Heart right ventricle (tissue), 16 donors: ENCODE results near the gene PTGES3L. TPM values are rescaled to one million over a fixed set of nuclear protein-coding genes. Genes with fewer than 3 reads are reported as not detected.

Experiments used
- ATAC-seq, 8 donors: fragments of 200-7000 bp; cut with Tn5 transposase; one replicate each; pipeline ENCODE4 v1.9.1; 2020; ENCODE audit warnings: mild to moderate bottlenecking in 8 of 8, moderate library complexity in 8 of 8, moderate number of reproducible peaks in 1 of 8
- DNase-seq, 2 donors: peaks; one replicate each; pipeline ENCODE4 v3.0.0-alpha.2; 2020
- H3K27ac ChIP-seq, 10 donors: fragments of 200-600 bp; sonication (generic) in 2 of 10; one replicate each; pipeline versions ENCODE4 v1.5.0 to v1.8.0; 2020 to 2022; ENCODE audit warnings: mild to moderate bottlenecking in 3 of 10
- H3K27me3 ChIP-seq, 7 donors: fragments of 200-600 bp; one replicate each; pipeline ENCODE4 v1.8.0; 2021 to 2022; ENCODE audit warnings: mild to moderate bottlenecking in 2 of 7
- H3K36me3 ChIP-seq, 9 donors: fragments of 200-600 bp; sonication (generic) in 1 of 9; one replicate each; pipeline versions ENCODE4 v1.5.0 to v1.8.0; 2020 to 2022; ENCODE audit warnings: mild to moderate bottlenecking in 2 of 9
- H3K4me1 ChIP-seq, 9 donors: fragments of 200-600 bp; sonication (generic) in 1 of 9; one replicate each; pipeline versions ENCODE4 v1.5.0 to v1.8.0; 2020 to 2022; ENCODE audit warnings: mild to moderate bottlenecking in 4 of 9
- H3K4me3 ChIP-seq, 10 donors: fragments of 200-600 bp; sonication (generic) in 2 of 10; one replicate each; pipeline versions ENCODE4 v1.5.0 to v1.8.0; 2020 to 2022; ENCODE audit warnings: mild to moderate bottlenecking in 7 of 10, moderate library complexity in 2 of 10
- H3K9me3 ChIP-seq, 11 donors: fragments of 200-600 bp in 10 of 11; sonication (generic) in 2 of 11; one replicate each; pipeline versions ENCODE4 v1.5.0 to v1.8.0; 2013 to 2022; ENCODE audit warnings: mild to moderate bottlenecking in 2 of 11, control low read depth in 1 of 11, moderate library complexity in 1 of 11
- CTCF ChIP-seq, 9 donors: fragments of 200-600 bp; sonication (generic) in 2 of 9; IDR thresholded peaks; one replicate each; pipeline versions ENCODE4 v1.5.0 to v1.8.0; 2021 to 2022; ENCODE audit warnings: antibody characterized with exemption in 9 of 9, mild to moderate bottlenecking in 5 of 9, moderate library complexity in 1 of 9
- WGBS, 2 donors: extraction: QIAGEN DNeasy Blood & Tissue Kit; methylation state at CpG; one replicate each; pipeline ENCODE4 v1.1.7; 2013; ENCODE audit warnings: inconsistent platforms in 1 of 2; 5-methylcytosine and 5-hydroxymethylcytosine counted together
- intact Hi-C, 10 donors: fragments of 100-400 bp; cut with DNase I; formaldehyde crosslinking; loops; one replicate each; pipeline versions ENCODE4 v1.11.1 to v1.14.2; 2022
- polyA plus RNA-seq, 2 donors: library from polyadenylated mRNA; stranded (reverse); fragments of 200-250 nt; gene quantifications; one replicate each; pipeline ENCODE4 v1.2.3, GENCODE V29; 2013
- total RNA-seq, 10 donors: library from RNA; stranded (reverse); fragmentation: NEBNext Ultra II Directional in 3 of 10; extraction: Animal tissue kit (Norgen Biotek cat#: 25700) in 3 of 10; gene quantifications; one replicate each; pipeline versions ENCODE4 v1.2.1 to v1.2.4, GENCODE V29; 2021 to 2023
- donor health status: Arrhythmogenic right ventricular cardiomyopathy.
- donor health status: ischemic (EF 13 %, LVEDD 7.1; RV severe dilation, severe dysfunction).
- donor health status: healthy with polysubstance abuse.
- donor health status: DM: no; HTN: yes; CAD: no.
- donor health status: DM: no; HTN: no; CAD: no.
- donor health status: ischemic (EF 25% LVEDD 6.9; RV normal size, moderate dysfunction).
- donor health status: ischemic (EF 25% LVEDD 5.7; RV mildly dilated, moderate dysfunction).
- donor health status: healthy.
- donor health status: DM: yes; HTN: yes; CAD: no.
- donor health status: Ischemic cardiomyopathy.
- donor health status: ischemic (EF 35%, LVEDD 5.7; RV mildly dilated, moderate dysfunction).
- donor health status: nonischemic (EF 11% LVEDD 7.7; RV severe dilation, severe dysfunction).
- donor health status: DM: yes; HTN: yes; CAD: no.
- donor health status: PGD.
- donor health status: ischemic (EF 29% LVEDD 5.4; RV normal size, mild dysfunction).
- donor health status: nonischemic (EF 23%, LVEDD 6.1; RV moderate dilation, normal function).

PTGES3L gene
- total and polyA plus RNA-seq, 12 donors: 33.9 to 58.8 (median 40.5) TPM

GRCh38 chr17:42918902-42919521 lies 60.9 kb downstream of the PTGES3L start:
- ATAC-seq (no peak), DNase-seq (no peak)
- 74 to 80% methylated on average over 3 of the region's 3 CpGs for WGBS, 2 donors
- no peak overlapping the region for H3K4me3 ChIP-seq
- H3K27ac ChIP-seq: peak overlapping the region in 1 of 10 donors; percentile 67
- H3K27me3 ChIP-seq: no peaks in the 10 kb centered on the region
- H3K36me3 ChIP-seq: no peaks in the 10 kb centered on the region
- H3K9me3 ChIP-seq: peaks cover 0 to 3% (median 0%) of the 10 kb centered on the region in 11 donors
- H3K4me1 ChIP-seq: peaks cover 0 to 49% (median 16%) of the 10 kb centered on the region in 9 donors
- TF ChIP-seq CTCF (IDR thresholded peaks at IDR 0.05): no peak
- intact Hi-C loops: loop anchor here in 1 of 10 donors (10.0 kb wide), 1 partner anchor 54 kb away; no protein-coding TSS in a partner anchor

Other genes with a start within 250 kb of the PTGES3L start
- 10 to 100 TPM; 31.7 to 50.5 (median 46.3) TPM for gene EZH1, start 235.0 kb downstream of the PTGES3L start, total RNA-seq
- gene EZH1, start 235.0 kb downstream of the PTGES3L start, polyA plus RNA-seq: 10 to 100 TPM; 16.0 to 33.8 TPM
- gene RAMP2, start 218.9 kb downstream of the PTGES3L start, total RNA-seq: 10 to 100 TPM; 32.1 to 54.8 (median 38.2) TPM
- gene RAMP2, start 218.9 kb downstream of the PTGES3L start, polyA plus RNA-seq: 100 to 1,000 TPM in 1 of 2 donors, 10 to 100 TPM in 1; 46.4 to 105 TPM
- 10 to 100 TPM; 33.3 to 47.4 (median 37.3) TPM for gene VPS25, start 206.6 kb downstream of the PTGES3L start, total RNA-seq
- gene VPS25, start 206.6 kb downstream of the PTGES3L start, polyA plus RNA-seq: 10 to 100 TPM; 28.0 to 80.9 TPM
- gene WNK4, start 199.5 kb downstream of the PTGES3L start, total RNA-seq: under 1 TPM in 1 of 10 donors, not detected in 9; 0.14 TPM
- gene WNK4, start 199.5 kb downstream of the PTGES3L start, polyA plus RNA-seq: under 1 TPM; 0.03 to 0.07 TPM
- 10 to 100 TPM; 56.1 to 85.7 (median 72.1) TPM for gene COA3, start 181.4 kb downstream of the PTGES3L start, total RNA-seq
- gene COA3, start 181.4 kb downstream of the PTGES3L start, polyA plus RNA-seq: 100 to 1,000 TPM in 1 of 2 donors, 10 to 100 TPM in 1; 91.2 to 142 TPM
- under 1 TPM in 3 of 10 donors, not detected in 7; 0.11 to 0.42 (median 0.39) TPM for gene CNTD1, start 181.2 kb downstream of the PTGES3L start, total RNA-seq
- gene CNTD1, start 181.2 kb downstream of the PTGES3L start, polyA plus RNA-seq: under 1 TPM; 0.20 to 0.29 TPM
- 10 to 100 TPM; 71.1 to 87.8 (median 78.3) TPM for gene BECN1, start 155.8 kb downstream of the PTGES3L start, total RNA-seq
- 10 to 100 TPM; 25.2 to 54.8 TPM for gene BECN1, start 155.8 kb downstream of the PTGES3L start, polyA plus RNA-seq
- 10 to 100 TPM; 52.1 to 87.4 (median 70.3) TPM for gene PSME3, start 146.7 kb downstream of the PTGES3L start, total RNA-seq
- gene PSME3, start 146.7 kb downstream of the PTGES3L start, polyA plus RNA-seq: 100 to 1,000 TPM in 1 of 2 donors, 10 to 100 TPM in 1; 26.0 to 103 TPM
- under 1 TPM; 0.14 to 0.72 (median 0.45) TPM for gene AOC2, start 135.5 kb downstream of the PTGES3L start, total RNA-seq
- gene AOC2, start 135.5 kb downstream of the PTGES3L start, polyA plus RNA-seq: under 1 TPM; 0.51 to 0.54 TPM
- 10 to 100 TPM in 5 of 10 donors, 1 to 10 TPM in 5; 4.7 to 19.0 (median 10.4) TPM for gene AOC3, start 128.9 kb downstream of the PTGES3L start, total RNA-seq
- gene AOC3, start 128.9 kb downstream of the PTGES3L start, polyA plus RNA-seq: 10 to 100 TPM; 16.0 to 18.0 TPM
- not detected for gene G6PC1, start 79.3 kb downstream of the PTGES3L start, total RNA-seq
- gene G6PC1, start 79.3 kb downstream of the PTGES3L start, polyA plus RNA-seq: not detected
- 10 to 100 TPM; 20.0 to 34.7 (median 28.9) TPM for gene AARSD1, start 15.6 kb downstream of the PTGES3L start, total RNA-seq
- 100 to 1,000 TPM in 1 of 2 donors, 10 to 100 TPM in 1; 55.8 to 125 TPM for gene AARSD1, start 15.6 kb downstream of the PTGES3L start, polyA plus RNA-seq
- gene RUNDC1, start 485 bp upstream of the PTGES3L start, total RNA-seq: 10 to 100 TPM in 9 of 10 donors, 1 to 10 TPM in 1; 7.5 to 21.0 (median 11.6) TPM
- gene RUNDC1, start 485 bp upstream of the PTGES3L start, polyA plus RNA-seq: 10 to 100 TPM in 1 of 2 donors, 1 to 10 TPM in 1; 5.6 to 10.2 TPM
- 100 to 1,000 TPM; 388 to 841 (median 519) TPM for gene RPL27, start 18.3 kb upstream of the PTGES3L start, total RNA-seq
- 1,000 to 10,000 TPM; 1,760 to 2,790 TPM for gene RPL27, start 18.3 kb upstream of the PTGES3L start, polyA plus RNA-seq
- gene IFI35, start 26.7 kb upstream of the PTGES3L start, total RNA-seq: 10 to 100 TPM in 6 of 10 donors, 1 to 10 TPM in 4; 7.0 to 61.6 (median 13.2) TPM
- gene IFI35, start 26.7 kb upstream of the PTGES3L start, polyA plus RNA-seq: 10 to 100 TPM; 13.0 to 26.0 TPM
- 10 to 100 TPM; 48.5 to 99.2 (median 70.8) TPM for gene VAT1, start 42.3 kb upstream of the PTGES3L start, total RNA-seq
- gene VAT1, start 42.3 kb upstream of the PTGES3L start, polyA plus RNA-seq: 10 to 100 TPM; 54.6 to 66.5 TPM
- gene RND2, start 45.2 kb upstream of the PTGES3L start, total RNA-seq: 1 to 10 TPM in 1 of 10 donors, under 1 TPM in 9; 0.16 to 2.3 (median 0.51) TPM
- gene RND2, start 45.2 kb upstream of the PTGES3L start, polyA plus RNA-seq: under 1 TPM; 0.14 to 0.95 TPM
- gene BRCA1, start 145.3 kb upstream of the PTGES3L start, total RNA-seq: 10 to 100 TPM in 3 of 10 donors, 1 to 10 TPM in 7; 4.1 to 12.0 (median 8.2) TPM
- 1 to 10 TPM; 2.2 to 3.1 TPM for gene BRCA1, start 145.3 kb upstream of the PTGES3L start, polyA plus RNA-seq
- 100 to 1,000 TPM in 7 of 10 donors, 10 to 100 TPM in 3; 80.3 to 120 (median 107) TPM for gene NBR1, start 191.1 kb upstream of the PTGES3L start, total RNA-seq
- 10 to 100 TPM; 28.5 to 39.9 TPM for gene NBR1, start 191.1 kb upstream of the PTGES3L start, polyA plus RNA-seq
- gene TMEM106A, start 231.8 kb upstream of the PTGES3L start, total RNA-seq: 10 to 100 TPM in 1 of 10 donors, 1 to 10 TPM in 9; 1.9 to 10.4 (median 2.7) TPM
- 1 to 10 TPM; 1.1 to 3.2 TPM for gene TMEM106A, start 231.8 kb upstream of the PTGES3L start, polyA plus RNA-seq
- not detected for gene CCDC200, start 248.5 kb upstream of the PTGES3L start, total RNA-seq
- not detected for gene CCDC200, start 248.5 kb upstream of the PTGES3L start, polyA plus RNA-seq